ENCODE measurements around the gene SNRPE.

GRCh38 chr1:203878422-203878821 lies 17.0 kb downstream of the SNRPE start:
- no peak for TF ChIP-seq CTCF (IDR thresholded peaks at IDR 0.05)
- no peak for TF ChIP-seq POLR2A (IDR thresholded peaks at IDR 0.05)

All from testis (tissue), 2 donors.